Esophagus squamous epithelium (tissue), 4 donors: ENCODE measurements around the gene ATF4.

Source experiments
- CTCF ChIP-seq, 6 experiments: fragments of 450-650 bp in 4 of 6; fragments of 200-600 bp in 2 of 6; sonication (generic) in 2 of 6; IDR thresholded peaks; one replicate each; pipeline ENCODE4 v1.5.1; 2016 to 2019; ENCODE audit warnings: antibody characterized with exemption in 6 of 6, mild to moderate bottlenecking in 4 of 6, moderate library complexity in 4 of 6
- POLR2A ChIP-seq, 4 donors: fragments of 450-650 bp; IDR thresholded peaks; one replicate each; pipeline ENCODE4 v1.6.1; 2017; ENCODE audit warnings: antibody characterized with exemption in 4 of 4, mild to moderate bottlenecking in 4 of 4, moderate library complexity in 3 of 4

DNA sequence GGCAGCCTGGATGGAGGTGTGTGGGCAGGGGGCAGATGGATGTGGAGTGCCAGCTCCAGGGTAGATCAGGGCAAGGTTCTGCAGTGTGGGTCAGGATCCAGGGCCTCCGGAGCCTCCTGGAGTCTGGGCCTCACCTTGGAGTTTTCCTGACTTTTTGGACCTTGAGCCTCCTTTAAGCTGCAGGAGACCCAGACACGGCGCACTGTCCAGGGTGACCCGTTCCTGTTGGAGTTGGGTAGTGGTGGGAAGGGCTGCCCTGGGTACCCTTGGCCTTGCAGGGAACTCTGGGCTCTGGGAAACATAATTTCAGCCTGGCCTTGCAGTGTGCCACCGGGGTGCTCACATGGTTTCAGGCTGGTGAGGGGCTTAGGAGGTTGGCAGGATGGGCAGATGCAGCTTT is 46.5 kb upstream of the ATF4 start:
- TF ChIP-seq CTCF (IDR thresholded peaks at IDR 0.05) (no peak), POLR2A (IDR thresholded peaks at IDR 0.05) (no peak)
